Glutamatergic neuron (in vitro differentiated cells): ENCODE results near the gene ZNF253. TPM values are rescaled to one million over a fixed set of nuclear protein-coding genes. Genes with fewer than 3 reads are reported as not detected.
"Not testable (repeated sequence)": the region's sequence is repeated elsewhere in the genome, so short reads cannot be mapped to it uniquely, and the experiment has no call there.

Experiments used
- DNase-seq: peaks from one replicate; pipeline ENCODE4 v3.0.0; 2022
- H3K27ac Mint-ChIP-seq: one replicate; pipeline ENCODE4 v1.8.0; 2020; ENCODE audit warnings: mild to moderate bottlenecking, mixed read lengths, inconsistent platforms; ENCODE audit not compliant: unreplicated experiment
- H3K27me3 Mint-ChIP-seq: one replicate; pipeline ENCODE4 v1.8.0; 2020; ENCODE audit warnings: mild to moderate bottlenecking, moderate library complexity, mixed read lengths, inconsistent platforms; ENCODE audit not compliant: unreplicated experiment
- H3K36me3 Mint-ChIP-seq: one replicate; pipeline ENCODE4 v1.8.0; 2020; ENCODE audit warnings: mild to moderate bottlenecking, mixed read lengths, inconsistent platforms; ENCODE audit not compliant: unreplicated experiment
- H3K4me1 Mint-ChIP-seq: one replicate; pipeline ENCODE4 v1.8.0; 2020; ENCODE audit warnings: mild to moderate bottlenecking, low read depth, mixed read lengths, inconsistent platforms; ENCODE audit not compliant: unreplicated experiment
- H3K4me3 Mint-ChIP-seq: one replicate; pipeline ENCODE4 v1.8.0; 2020; ENCODE audit warnings: mild to moderate bottlenecking, mixed read lengths, inconsistent platforms; ENCODE audit not compliant: unreplicated experiment
- H3K9me3 Mint-ChIP-seq: one replicate; pipeline ENCODE4 v1.8.0; 2020; ENCODE audit warnings: mild to moderate bottlenecking, moderate library complexity, mixed read lengths, inconsistent platforms; ENCODE audit not compliant: unreplicated experiment
- total RNA-seq: library from RNA; stranded (reverse); fragmentation: NEBNext Ultra II Directional; extraction: Animal tissue kit (Norgen Biotek cat#: 25700); gene quantifications from one replicate; pipeline ENCODE4 v1.2.1, GENCODE V29; 2021; ENCODE audit not compliant: unreplicated experiment
- TF ChIP-seq, protein P1 (sequence below): fragments of 200-600 bp; sonication (generic); IDR thresholded peaks from one replicate; pipeline ENCODE4 v1.5.0; 2021; ENCODE audit not compliant: partially characterized antibody, unreplicated experiment

ZNF253 gene
- total RNA-seq, 1 donor from 2014 or later, result 56.0 TPM

GRCh38 chr19:19821366-19821951 lies 44.2 kb upstream of the ZNF253 start, which contains the start of gene ZNF506:
TSS of gene ZNF506 (minus strand) at chr19:19821750. CDS start at chr19:19821603, 147 bp downstream.
- H3K27me3 Mint-ChIP-seq, result peaks cover 9% of the 10 kb centered on the region
- peaks cover 18% of the 10 kb centered on the region for H3K36me3 Mint-ChIP-seq
- H3K27ac Mint-ChIP-seq, result peak within 1 kb of the TSS; percentile 99
- peak within 1 kb of the TSS; percentile 99 for H3K4me3 Mint-ChIP-seq
- DNase-seq, result peak; percentile 97
- TF ChIP-seq, protein P1, sequence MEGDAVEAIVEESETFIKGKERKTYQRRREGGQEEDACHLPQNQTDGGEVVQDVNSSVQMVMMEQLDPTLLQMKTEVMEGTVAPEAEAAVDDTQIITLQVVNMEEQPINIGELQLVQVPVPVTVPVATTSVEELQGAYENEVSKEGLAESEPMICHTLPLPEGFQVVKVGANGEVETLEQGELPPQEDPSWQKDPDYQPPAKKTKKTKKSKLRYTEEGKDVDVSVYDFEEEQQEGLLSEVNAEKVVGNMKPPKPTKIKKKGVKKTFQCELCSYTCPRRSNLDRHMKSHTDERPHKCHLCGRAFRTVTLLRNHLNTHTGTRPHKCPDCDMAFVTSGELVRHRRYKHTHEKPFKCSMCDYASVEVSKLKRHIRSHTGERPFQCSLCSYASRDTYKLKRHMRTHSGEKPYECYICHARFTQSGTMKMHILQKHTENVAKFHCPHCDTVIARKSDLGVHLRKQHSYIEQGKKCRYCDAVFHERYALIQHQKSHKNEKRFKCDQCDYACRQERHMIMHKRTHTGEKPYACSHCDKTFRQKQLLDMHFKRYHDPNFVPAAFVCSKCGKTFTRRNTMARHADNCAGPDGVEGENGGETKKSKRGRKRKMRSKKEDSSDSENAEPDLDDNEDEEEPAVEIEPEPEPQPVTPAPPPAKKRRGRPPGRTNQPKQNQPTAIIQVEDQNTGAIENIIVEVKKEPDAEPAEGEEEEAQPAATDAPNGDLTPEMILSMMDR, result no peak
- H3K4me1 Mint-ChIP-seq, result peaks cover 5% of the 10 kb centered on the region
- peaks cover 18% of the 10 kb centered on the region for H3K9me3 Mint-ChIP-seq

DNA sequence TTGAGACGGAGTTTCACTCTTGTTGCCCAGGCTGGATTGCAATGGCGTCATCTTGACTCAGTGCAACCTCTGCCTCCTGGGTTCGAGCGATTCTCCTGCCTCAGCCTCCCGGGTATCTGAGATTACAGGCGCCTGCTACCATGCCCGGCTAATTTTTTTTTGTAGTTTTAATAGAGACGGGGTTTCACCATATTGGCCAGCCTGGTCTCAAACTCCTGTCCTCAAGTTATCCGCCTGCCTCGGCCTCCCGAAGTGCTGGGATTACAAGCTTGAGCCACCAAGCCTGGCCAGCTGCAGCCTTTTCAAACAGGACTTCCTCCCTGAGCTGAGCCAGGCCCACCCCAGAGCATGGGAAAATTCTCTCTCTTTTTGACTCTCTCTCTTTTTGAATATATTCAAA lies 43.7 kb upstream of the ZNF253 start:
- Mint-ChIP-seq H3K9me3 (peaks cover 18% of the 10 kb centered on the region), H3K27ac (peak overlapping the region; percentile 99), H3K36me3 (peaks cover 18% of the 10 kb centered on the region), H3K4me3 (peak overlapping the region; percentile 99)
- H3K4me1 Mint-ChIP-seq, H3K27me3 Mint-ChIP-seq: not testable (repeated sequence)
- DNase-seq, result peak; percentile 17

DNA sequence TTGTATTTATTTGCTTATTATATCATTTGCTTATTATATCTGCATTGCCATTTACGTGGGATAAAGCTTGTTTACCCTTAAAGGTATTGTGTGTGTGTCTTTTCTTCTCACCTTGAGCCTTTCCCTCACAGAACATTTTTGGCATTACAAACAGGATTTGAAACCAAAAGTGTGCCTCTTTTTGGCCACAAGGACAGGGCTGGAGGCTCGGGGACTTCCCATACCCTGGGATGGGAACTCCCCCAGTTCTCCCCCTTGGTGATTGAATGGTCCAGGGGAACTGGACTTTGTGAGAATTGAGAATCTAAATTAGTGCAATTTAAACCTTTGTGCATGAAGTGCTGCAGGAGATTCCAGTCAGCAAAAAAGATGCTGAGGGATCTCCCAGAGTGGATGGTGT lies 41.8 kb upstream of the ZNF253 start:
- Mint-ChIP-seq H3K27ac (no peak overlapping the region), H3K36me3 (peaks cover 20% of the 10 kb centered on the region), H3K4me1 (peaks cover 4% of the 10 kb centered on the region), H3K4me3 (no peak overlapping the region), H3K27me3 (peaks cover 9% of the 10 kb centered on the region), H3K9me3 (peaks cover 15% of the 10 kb centered on the region)
- TF ChIP-seq, protein P1, result no peak
- DNase-seq, result no peak

DNA sequence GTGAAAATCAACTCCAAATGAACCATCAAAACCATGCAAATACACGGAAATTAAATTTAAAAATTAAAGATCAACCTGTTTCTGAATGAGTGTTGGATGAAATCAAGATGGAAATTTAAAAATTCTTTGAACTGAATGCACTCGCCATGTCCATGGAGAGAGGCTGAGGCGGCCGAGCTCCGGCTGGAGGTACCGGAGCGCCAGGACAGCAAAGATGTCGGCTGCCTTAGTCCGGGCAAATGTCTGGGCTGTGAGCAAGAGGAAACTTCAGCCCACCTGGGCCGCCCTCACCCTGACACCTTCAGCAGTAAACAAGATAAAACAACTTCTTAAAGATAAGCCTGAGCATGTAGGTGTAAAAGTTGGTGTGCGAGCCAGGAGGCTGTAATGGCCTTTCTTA lies 38.8 kb upstream of the ZNF253 start:
- no peaks in the 10 kb centered on the region for H3K4me1 Mint-ChIP-seq
- H3K9me3 Mint-ChIP-seq, result peaks cover 17% of the 10 kb centered on the region
- no peak for DNase-seq
- no peak overlapping the region for H3K27ac Mint-ChIP-seq
- H3K36me3 Mint-ChIP-seq, result peaks cover 34% of the 10 kb centered on the region
- TF ChIP-seq, protein P1, result no peak
- H3K27me3 Mint-ChIP-seq, result peaks cover 3% of the 10 kb centered on the region
- no peak overlapping the region for H3K4me3 Mint-ChIP-seq

DNA sequence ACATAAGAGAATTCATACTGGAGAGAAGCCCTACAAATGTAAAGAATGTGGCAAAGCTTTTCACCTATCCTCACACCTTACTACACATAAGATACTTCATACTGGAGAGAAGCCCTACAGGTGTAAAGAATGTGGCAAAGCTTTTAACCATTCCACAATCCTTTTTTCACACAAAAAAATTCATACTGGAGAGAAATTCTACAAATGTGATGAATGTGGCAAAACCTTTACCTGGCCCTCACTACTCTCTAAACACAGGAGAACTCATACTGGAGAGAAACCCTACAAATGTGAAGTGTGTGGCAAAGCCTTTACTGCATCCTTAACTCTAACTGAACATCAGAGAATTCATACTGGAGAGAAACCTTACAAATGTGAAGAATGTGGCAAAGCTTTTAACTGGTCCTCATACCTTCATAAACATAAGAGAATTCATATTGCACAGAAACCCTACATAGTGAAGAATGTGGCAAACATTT lies 30.1 kb upstream of the ZNF253 start:
- DNase-seq, result no peak
- H3K4me3 Mint-ChIP-seq, result no peak overlapping the region
- H3K9me3 Mint-ChIP-seq, result peaks cover 20% of the 10 kb centered on the region
- H3K27ac Mint-ChIP-seq, result no peak overlapping the region
- peaks cover 31% of the 10 kb centered on the region for H3K36me3 Mint-ChIP-seq
- TF ChIP-seq, protein P1, result no peak
- H3K27me3 Mint-ChIP-seq, result peaks cover 3% of the 10 kb centered on the region
- no peaks in the 10 kb centered on the region for H3K4me1 Mint-ChIP-seq
